Activated CD4-positive, alpha-beta T cell treated with anti-CD3 and anti-CD28 coated beads for 24 hours (primary cell): ENCODE results near the gene NHSL2.
"Not testable (repeated sequence)": the region's sequence is repeated elsewhere in the genome, so short reads cannot be mapped to it uniquely, and the experiment has no call there.

ENCODE experiments used
- DNase-seq, 2 donors: peaks; one replicate each; pipeline ENCODE4 v3.0.0-alpha.2; 2020; ENCODE audit warnings: low read depth in 2 of 2

The NHSL2 gene

DNA sequence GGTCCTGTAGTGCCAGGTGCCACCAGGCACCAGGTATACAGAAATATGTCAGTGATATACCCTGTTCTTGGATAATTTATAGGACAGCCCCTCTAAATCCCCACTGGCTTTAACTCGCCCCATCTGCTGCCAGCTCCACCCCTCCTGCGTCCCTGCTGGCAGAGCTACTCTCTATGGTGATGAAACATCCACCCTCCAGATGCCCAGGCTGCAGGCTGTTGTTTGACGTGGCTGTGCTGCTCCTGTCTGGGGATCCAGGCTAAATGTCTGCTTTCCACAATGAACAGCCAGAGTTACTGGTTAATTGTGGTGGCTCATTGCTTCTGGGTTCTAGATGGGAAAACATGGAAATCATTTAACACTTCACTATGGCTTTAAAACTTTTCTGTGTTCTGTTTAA lies 12.9 kb downstream of the NHSL2 start:
- no peak for DNase-seq

DNA sequence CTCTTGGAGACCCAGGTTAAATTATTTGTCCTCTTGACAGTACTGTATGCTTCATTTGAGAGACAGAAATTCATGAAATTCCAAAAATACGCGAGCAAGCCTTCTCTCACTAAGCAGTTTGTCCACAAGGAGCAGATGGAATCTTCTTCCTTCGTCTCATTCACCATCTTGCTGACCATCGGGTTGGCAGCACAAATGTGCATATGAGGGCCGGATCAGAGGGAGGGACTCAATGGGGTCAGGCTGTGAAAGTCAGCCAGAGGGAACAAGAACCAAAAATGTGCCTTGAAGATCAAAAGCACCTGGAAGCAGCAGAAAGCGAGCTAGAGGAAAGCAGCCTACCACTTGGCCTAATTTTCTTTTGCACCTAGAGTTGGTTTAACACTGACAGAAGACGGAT lies 16.4 kb downstream of the NHSL2 start:
- DNase-seq: no peak

DNA sequence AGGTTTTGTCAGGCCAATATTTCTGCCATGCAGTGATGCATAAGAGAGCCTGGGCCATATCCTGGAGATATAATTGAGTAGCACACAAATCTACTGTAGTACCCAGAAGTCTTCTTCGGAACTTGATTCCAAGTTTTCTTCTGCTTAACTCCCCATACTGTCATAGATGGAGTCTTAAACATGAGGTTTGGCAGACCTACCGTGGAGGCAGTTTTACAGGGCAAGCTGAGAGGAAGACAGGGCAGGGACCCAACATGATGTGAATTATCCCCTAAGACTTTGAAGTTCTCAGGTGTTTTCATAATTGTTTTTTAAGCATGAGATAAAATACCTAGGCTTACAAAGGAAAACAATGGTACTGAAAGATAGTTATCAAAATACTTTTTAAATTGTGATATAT lies 18.2 kb downstream of the NHSL2 start:
- no peak for DNase-seq

DNA sequence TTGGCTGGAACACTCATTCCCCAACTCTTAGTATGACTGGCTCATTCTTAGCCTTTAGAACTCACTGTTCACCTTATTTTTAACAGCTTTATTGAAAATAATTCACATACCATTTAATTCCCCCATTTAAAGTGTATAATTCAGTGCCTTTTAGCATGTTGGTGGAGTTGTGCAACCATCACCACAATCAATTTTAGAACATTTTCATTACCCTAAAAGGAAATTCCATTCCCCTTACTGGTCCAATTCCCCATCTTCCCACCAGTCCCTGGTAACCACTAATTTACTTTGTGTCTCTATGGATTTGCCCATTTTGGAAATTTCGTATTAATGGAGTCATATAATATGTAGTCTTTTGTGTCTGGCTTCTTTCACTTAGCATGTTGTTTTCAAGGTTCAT lies 19.7 kb downstream of the NHSL2 start:
- no peak for DNase-seq

DNA sequence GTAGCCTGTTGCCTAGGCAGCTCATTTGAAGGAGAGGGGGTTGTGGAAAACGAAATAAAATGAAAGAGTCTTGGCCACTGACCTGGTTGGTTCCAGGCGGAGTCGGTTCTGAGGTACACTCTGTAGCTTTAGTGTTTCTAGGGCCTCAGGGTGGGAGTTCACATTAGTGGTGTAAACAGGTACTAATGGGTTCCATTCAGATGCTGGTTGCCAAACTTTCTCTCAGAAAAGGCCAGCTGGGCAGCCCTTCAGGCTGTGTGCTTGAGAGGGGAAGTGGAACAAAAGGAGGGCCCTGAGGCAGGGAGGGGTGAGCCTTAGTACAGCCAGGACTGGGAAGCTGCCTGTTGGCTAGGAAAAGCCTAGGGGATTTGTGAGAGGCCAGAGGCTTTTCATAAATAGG lies 24.8 kb downstream of the NHSL2 start:
- no peak for DNase-seq

DNA sequence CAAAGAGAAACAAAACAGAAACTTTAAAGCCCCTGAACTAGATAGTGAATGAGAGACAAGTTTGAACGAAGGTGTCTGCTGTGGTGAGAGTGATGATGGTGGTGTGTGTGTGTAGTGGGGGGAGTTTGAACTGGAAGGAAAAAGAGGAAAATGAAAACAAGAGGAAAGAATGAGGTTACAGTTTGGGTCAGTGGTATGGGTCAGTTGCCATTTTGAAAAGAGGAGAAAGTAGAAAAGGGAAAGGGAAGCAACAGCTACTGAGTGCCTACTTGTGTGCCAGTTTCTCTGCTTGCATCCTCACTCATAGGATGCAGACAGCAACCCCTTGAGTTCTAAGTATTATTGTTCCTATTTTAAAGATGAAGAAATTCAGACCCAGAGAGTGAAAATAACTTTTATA lies 26.0 kb downstream of the NHSL2 start:
- DNase-seq: no peak

DNA sequence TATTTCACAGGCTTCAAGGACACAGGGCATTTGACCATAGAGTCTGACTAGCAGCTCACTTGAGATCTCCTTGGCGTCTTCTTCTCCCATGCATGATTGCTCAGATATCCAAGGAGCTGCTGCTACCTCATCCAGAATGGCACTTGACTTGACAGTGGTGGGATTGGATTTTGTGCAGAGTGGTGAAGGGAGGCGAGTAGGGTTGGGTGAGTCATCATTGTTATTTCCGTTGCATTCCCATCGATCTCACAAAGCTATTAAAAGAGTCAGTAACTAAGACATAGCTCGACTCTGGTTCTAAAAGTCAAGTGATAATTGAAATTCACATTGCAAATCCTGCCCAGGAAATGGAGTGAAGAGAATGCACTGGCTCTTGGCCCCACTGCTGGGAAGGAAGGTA lies 27.7 kb downstream of the NHSL2 start:
- no peak for DNase-seq

DNA sequence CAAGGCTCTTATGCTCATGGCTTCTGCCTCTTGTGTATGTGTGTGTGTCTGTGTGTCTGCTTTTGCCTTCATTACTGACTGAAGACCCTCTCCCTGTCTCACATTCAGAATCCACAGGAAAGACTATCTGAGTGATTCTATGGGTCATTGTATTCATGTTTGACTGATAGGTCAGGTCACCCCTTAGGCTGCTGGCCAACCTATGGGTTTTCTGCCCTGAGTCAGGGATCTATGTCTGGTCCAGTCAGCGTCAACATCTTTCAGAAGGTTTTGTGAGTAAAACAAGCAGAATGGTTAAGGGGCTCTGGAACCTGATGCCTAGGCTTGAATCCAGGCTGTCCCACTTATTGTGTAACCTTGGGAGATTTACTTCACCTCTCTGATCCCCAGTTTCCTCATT lies 30.5 kb downstream of the NHSL2 start:
- DNase-seq: no peak

DNA sequence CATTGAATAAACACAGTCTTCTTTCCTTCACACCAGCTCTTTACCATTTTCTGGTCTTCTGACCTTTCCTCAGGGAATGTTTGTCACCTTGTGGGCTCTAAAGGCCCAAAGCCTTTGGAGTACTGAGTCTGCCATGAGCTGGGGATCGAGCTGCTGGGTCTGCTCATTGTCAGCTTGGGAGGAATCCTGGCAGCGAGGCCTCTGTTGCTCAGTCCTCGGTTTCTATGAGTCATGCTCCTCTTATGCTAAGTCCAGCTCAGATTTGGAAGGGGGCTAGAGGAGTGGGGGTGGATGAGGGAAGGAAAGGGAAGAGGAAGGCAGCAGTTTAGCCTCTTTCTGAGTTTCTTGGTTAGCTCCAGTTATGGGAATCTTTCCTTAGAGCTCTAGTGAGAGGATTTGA lies 31.1 kb downstream of the NHSL2 start:
- no peak for DNase-seq

DNA sequence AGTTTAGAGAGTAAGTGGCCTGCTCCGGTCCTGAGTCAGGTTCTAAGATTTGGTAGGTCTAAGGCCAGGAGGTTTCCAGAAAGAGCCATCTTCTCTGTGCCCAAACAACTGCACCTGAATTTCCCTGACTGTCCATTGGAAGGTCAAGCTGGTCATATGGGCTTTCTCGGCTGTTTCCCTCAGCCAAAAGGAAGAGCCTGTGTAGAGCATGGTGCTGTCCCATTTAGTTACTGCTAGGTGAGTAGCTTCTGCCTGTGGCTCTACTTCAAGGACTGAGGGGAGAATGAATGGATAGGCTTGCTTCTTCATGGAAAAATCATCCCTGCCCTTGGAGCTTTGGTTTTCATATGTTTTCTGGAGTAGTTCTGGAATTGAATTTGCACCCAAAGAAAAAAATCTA lies 33.7 kb downstream of the NHSL2 start:
- no peak for DNase-seq

DNA sequence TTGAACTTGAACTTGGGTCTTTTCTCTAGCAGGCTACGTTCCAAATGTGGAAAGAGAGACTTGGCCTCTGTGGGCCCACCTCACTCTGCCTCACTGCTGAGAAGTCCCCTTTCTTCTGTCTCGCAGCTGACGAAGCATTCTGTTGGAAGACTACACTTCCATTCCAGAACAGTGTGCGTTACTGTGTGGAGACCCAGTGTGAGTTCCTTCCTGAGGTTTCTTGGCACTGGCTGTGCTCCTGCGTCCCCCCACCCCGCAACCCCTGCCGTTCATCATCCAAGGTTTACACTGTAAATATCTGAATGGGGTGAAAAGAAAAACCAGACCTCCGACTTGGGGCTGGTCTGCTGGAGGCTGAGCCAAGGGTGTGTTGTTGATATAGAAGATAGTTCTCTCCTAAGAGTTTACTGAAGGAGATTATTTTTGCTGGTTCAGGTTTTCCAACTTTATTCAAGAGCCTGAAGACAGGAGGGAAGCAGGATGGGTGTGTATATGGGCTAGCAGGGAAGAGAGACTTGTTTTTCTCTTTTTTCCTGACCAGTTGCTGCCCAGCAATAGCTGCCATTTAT lies 34.7 kb downstream of the NHSL2 start:
- DNase-seq: no peak

DNA sequence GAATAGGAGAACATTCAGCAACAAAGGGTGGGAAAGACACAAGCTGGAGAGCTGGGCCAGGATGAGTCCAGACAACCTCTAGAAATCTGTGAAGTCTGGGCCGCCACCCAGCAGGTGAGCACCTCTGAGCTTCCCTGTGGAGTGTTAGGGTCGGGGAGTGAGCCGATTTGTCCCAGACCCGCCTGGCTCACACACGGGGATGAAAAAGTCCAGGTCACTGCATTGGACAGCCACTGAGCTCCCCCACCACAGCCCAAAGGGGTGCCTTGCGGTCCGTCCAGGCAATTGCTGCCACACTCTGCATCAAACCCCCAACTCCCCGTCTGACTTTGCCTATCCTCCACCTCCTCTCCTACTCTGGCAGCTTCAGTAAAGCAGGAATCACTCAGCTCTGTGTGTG lies 38.7 kb downstream of the NHSL2 start:
- DNase-seq: no peak

DNA sequence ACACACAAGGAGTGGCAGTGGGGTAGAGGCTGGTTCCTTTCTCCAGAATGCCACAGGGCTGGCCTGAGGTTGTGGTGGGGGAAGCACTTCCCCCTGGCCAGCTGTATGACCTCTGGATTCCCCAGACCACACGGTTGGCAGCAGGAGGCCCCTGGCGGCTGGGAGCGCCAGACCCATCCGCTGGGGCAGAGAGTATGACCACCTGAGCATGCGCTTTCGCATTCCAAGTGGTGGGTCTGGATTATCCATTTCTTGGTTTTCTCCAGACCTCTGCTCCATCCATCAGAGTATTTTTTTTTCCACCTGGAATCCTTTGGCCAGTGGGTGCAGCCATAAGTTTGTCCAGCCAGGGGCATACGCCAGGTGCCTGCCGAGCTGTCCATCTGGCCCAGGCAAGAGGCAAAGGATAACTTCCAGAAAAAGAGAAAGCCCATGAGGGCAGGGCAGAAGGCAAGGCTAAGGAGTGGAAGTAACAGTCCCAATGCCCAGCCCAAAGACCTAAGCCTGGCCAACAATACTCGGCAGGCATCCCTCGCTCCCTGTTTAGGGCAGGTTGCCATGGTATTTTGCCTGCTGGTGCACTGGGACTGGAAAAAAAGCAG lies 39.3 kb downstream of the NHSL2 start:
- no peak for DNase-seq

DNA sequence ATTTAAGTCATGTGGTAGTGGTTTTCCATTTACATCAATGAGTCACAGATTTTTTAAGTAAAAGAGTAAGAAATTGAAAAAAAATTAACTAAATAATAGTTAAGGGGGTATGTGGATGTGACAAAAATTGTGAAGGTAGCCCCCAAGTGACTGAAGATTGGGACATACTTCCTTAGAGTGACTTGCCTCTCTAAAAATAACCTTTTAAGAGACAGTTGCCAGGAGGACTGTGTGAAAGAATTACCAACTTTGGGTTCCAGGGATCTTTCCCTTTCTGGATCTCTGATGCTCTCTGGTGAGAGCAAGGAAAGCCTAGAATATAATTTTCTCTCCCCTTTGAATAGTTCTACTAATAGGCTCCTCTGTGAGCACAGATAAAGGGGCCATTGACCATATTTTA lies 42.7 kb downstream of the NHSL2 start:
- DNase-seq: no peak

DNA sequence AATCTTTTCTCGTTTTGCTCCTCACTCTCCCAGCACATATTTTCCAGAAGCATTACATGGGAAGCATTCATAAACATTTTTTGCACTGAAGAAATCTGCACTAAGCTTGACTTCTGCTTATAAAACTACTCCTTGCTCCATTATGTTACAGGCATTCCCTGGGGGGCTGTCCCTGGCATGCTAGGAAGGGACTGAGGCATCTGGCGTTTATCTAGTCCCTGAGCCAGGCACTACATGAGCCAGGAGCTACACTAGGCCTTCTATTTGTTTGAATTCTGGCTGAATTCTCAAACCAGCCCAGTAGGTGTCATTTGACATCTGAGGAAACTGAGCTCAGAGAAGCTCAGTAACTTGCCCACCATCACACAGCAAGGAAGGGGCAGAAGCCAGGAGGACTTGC lies 43.3 kb downstream of the NHSL2 start:
- no peak for DNase-seq

DNA sequence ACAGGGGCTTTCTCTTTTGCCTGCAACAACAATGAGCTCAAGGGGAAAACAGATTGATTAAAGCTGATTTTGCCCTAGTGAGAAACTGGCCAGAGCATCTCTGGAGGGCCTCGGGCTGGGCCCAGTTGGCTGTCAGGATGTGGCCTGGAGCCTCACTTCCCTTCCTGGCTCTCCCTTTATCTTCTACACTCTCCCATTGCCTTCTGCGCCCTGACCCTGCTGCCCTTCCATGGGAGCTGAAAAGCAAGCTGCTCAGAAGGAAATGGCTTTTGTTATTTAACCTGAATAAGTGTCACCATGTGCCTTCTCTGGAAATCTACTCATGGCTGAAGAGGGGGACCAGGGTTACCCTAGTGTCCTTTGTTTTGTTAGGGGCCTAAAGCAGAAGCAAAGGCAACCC lies 43.8 kb downstream of the NHSL2 start:
- DNase-seq: no peak

DNA sequence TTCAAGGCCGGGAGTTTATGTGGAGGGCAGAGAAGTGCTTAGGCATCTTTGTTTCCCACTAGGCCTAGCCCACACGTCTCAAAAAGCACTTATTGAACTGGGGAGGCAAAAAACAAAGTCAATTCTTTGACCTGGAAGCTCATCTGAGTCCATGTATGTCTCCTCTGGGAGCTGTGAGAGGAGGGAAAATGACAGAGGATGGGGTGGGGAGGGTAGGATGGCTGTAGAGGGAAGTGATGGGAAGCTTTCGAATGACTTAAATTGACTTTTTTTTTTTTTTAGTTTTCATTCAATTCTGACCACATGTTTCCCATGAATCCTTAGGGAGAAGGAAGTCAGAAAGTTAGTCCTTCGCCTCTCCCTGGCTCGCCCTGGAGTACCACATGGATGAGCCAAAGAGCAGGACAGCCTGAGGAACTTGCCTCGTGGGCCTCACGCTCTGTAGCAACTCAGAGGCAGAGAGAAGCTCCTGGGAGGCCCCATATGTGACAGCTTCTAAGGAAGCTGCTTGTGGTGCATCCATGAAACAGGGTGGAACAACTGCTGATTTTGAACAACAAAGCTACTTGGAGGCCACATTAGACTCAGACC lies 45.0 kb downstream of the NHSL2 start:
- DNase-seq: no peak

DNA sequence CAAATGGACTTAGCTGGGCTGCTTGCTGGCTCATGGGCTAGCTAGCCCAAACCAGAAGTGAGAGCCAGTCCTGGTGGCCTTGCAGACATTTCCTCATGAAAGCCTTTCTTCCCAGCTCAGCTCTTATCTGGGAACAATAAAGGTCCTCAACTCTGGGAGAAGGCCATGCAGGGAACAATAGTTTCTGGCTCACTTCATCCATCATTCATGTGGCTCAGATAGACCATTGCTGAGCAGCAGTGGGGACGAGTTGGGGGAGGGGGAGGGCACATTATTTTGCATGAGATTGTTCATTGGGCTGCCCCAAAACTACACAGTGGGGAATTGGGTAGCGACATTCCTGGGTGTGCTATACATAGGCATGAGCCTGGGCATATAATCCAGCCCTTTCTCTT lies 47.6 kb downstream of the NHSL2 start:
- DNase-seq: no peak

DNA sequence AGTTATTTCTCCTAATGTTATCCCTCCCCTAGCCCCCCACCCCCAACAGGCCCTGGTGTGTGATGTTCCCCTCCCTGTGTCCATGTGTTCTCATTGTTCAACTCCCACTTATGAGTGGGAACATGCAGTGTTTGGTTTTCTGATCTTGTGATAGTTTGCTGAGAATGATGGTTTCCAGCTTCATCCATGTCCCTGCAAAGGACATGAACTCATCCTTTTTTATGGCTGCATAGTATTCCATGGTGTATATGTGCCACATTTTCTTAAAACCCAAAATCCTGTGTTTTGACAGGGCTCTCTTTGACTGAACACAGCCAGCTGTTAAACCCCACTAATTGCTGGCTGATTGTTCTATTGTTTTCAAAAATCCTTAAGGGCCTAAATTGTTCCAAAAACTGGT lies 53.5 kb downstream of the NHSL2 start:
- DNase-seq: not testable (repeated sequence)

DNA sequence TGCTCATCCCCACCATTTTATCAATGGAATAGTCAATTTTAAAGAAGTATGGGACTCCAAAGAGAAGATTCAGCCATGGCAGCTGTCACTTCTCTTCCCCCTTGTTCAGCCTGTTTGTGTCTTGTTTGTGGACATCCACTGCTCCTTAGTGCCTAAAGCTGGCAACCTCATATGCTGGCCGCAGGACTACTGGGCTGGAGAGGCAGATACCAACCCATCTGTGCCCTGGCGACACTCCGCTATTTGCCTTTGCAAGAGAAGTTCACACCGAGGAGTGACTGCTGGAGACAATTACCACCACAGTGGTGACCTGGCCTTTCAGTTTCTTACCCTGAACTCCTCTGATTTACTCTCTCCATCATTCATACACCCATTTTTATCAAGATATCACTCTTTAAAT lies 64.3 kb downstream of the NHSL2 start:
- DNase-seq: no peak

DNA sequence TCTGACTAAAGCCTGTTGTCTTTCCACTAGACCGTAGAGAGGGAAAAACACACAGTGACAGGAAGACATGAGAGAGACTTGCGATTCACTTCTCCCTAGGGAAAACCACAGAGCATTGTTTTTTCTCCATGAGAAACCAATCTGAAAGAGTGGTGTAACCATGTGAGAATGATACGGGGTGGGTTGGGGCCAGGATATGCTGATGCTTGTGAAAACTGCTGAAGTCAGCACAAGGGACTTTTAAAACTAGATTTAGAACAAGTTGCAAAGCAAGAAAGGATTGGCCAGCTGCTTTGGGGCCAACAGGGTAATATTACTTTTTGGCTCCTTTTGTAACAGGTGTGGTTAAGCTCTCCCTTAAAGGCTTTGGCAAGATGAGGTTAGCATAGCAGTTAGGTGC lies 66.1 kb downstream of the NHSL2 start:
- DNase-seq: no peak

DNA sequence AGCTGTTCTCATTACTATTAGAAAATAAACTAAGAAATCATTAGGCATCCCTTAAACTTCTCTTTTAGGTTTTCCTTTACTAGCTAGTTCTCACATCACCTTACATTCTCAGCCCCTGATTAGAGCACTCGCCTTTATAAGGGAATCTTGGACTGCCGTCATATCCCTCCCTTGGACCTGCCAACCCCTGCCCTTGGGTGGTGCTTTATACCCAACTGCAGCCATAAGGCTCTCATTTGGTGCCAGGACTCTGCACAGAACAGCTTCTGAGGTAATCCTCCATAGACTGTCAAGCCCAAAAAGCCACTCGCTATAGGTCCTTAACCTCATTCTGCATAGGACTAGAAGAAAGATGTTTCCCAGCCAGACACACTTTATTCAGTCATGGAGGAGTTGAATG lies 67.5 kb downstream of the NHSL2 start:
- DNase-seq: no peak

DNA sequence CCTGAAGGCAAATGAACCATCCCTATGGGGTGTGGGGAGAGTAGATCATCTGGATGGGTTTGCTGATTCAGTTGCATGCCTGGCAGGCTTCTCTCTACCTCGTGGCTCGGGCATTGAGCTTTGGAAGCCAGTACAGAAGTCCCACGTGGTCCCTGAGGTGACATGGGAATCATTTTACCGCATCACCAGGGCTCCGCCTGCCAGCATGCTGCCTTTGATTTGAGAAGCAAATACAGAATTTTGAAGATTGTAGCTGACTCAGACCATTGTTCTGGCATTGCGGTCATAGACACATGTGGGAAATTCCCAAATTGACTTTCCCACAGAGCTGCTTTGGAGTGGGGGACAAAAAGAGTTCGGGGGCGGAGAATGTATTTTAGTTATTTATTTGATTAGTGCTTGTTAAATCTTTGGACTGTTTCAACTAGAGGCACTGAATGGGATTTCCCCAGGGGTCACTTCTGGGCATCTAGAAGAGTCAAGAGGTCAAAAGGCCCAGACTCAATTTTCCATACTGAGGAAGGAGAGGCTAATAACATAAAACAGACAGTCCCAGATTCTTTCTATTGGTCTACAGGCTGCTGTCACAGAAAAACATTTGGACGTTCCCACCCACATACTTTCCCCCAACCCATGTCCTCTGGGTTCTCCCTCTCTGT lies 79.3 kb downstream of the NHSL2 start:
- DNase-seq: no peak
